Uterus (tissue), 4 donors: ENCODE results near the gene DEK. TPM values are rescaled to one million over a fixed set of nuclear protein-coding genes. Genes with fewer than 3 reads are reported as not detected.

Source experiments
- DNase-seq, 2 donors: peaks; one replicate each; pipeline ENCODE4 v3.0.0-alpha.2; 2019 to 2020
- H3K27ac ChIP-seq, 2 donors: fragments of 200-600 bp; sonication (generic); 1 replicate in 1 of 2; 2 replicates in 1 of 2; pipeline ENCODE4 v1.5.1; 2016 to 2018
- H3K27me3 ChIP-seq, 2 donors: fragments of 200-600 bp; sonication (generic); one replicate each; pipeline ENCODE4 v1.5.1; 2018 to 2019; ENCODE audit warnings: control low read depth in 1 of 2
- H3K36me3 ChIP-seq, 2 donors: fragments of 200-600 bp; sonication (generic); one replicate each; pipeline ENCODE4 v1.5.1; 2019; ENCODE audit warnings: control low read depth in 1 of 2
- H3K4me1 ChIP-seq, 2 donors: fragments of 200-600 bp; sonication (generic); one replicate each; pipeline ENCODE4 v1.5.1; 2018 to 2019; ENCODE audit warnings: control low read depth in 1 of 2
- H3K4me3 ChIP-seq, 2 donors: fragments of 200-600 bp; sonication (generic); 1 replicate in 1 of 2; 2 replicates in 1 of 2; pipeline ENCODE4 v1.5.1; 2018 to 2019; ENCODE audit warnings: mild to moderate bottlenecking in 1 of 2
- H3K9me3 ChIP-seq, 2 donors: fragments of 200-600 bp; sonication (generic); one replicate each; pipeline ENCODE4 v1.5.1; 2019; ENCODE audit warnings: control low read depth in 1 of 2
- POLR2A ChIP-seq, 2 donors: fragments of 450-650 bp; IDR thresholded peaks; one replicate each; pipeline ENCODE4 v1.6.1; 2016; ENCODE audit warnings: antibody characterized with exemption in 2 of 2, mild to moderate bottlenecking in 1 of 2, moderate library complexity in 1 of 2
- intact Hi-C: fragments of 100-400 bp; cut with DNase I; formaldehyde crosslinking; loops from one replicate; pipeline ENCODE4 v1.15.1; 2023; ENCODE audit warnings: low total_unique reads
- total RNA-seq, 4 donors: library from RNA; depleted of rRNA in 3 of 4; stranded (reverse); fragments of >200 nt in 3 of 4; gene quantifications; one replicate each; pipeline versions ENCODE4 v1.1.0 to v1.2.4, GENCODE V29; 2014 to 2023
- TF ChIP-seq, protein P1 (sequence below), 4 experiments: fragments of 200-600 bp in 2 of 4; fragments of 450-650 bp in 2 of 4; sonication (generic) in 2 of 4; IDR thresholded peaks; one replicate each; pipeline ENCODE4 v1.5.1; 2016 to 2019; ENCODE audit warnings: antibody characterized with exemption in 4 of 4, mild to moderate bottlenecking in 2 of 4, moderate library complexity in 1 of 4
- donor health status: DM: yes; HTN: yes; CAD: no.

Gene DEK
- total RNA-seq, 4 donors from 2014 or later = 126 to 171 (median 144) TPM

DNA sequence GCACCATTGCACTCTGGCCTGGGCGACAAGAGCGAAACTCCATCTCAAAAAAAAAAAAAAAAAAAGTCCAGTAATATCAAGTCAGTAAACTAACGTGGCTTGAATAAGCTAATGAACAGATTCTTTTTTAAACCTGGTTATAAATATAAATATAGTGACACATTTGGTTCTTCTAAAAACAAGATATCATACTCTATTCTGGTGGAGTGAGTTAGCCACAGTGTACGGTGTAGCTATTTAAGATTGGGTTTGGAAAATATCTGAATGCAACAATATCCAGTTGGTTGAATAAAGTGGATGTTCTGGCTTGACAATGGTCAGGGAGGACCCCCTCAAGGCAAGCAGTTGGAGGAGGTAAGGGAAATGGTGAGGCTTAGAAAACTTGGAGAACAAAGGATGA is 5.9 kb upstream of the DEK start:
- intact Hi-C loops = no loop called here

DNA sequence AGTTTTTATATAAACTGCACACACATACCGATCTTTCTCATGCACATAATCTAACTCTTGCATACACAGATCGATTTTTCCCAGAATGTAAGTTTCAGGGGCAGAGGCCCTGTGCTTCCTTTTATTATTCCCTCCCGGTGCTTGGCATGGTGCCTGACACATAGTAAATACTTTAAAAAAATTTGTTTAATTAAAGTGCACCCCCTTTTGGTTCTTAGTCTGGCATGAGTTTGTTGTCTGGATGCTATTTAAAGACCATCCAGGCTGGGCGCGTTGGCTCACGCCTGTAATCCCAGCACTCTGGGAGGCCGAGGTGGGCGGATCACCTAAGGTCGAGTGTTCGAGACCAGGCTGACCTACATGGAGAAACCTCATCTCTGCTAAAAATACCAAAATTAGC is 5.4 kb upstream of the DEK start:
- H3K27ac ChIP-seq = no peak overlapping the region
- H3K4me1 ChIP-seq = peaks cover 0 to 6% of the 10 kb centered on the region in 2 donors
- DNase-seq = no peak
- intact Hi-C loops = no loop called here
- H3K36me3 ChIP-seq = no peaks in the 10 kb centered on the region
- TF ChIP-seq POLR2A (IDR thresholded peaks at IDR 0.05) = no peak
- TF ChIP-seq, protein P1, sequence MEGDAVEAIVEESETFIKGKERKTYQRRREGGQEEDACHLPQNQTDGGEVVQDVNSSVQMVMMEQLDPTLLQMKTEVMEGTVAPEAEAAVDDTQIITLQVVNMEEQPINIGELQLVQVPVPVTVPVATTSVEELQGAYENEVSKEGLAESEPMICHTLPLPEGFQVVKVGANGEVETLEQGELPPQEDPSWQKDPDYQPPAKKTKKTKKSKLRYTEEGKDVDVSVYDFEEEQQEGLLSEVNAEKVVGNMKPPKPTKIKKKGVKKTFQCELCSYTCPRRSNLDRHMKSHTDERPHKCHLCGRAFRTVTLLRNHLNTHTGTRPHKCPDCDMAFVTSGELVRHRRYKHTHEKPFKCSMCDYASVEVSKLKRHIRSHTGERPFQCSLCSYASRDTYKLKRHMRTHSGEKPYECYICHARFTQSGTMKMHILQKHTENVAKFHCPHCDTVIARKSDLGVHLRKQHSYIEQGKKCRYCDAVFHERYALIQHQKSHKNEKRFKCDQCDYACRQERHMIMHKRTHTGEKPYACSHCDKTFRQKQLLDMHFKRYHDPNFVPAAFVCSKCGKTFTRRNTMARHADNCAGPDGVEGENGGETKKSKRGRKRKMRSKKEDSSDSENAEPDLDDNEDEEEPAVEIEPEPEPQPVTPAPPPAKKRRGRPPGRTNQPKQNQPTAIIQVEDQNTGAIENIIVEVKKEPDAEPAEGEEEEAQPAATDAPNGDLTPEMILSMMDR (IDR thresholded peaks at IDR 0.05) = no peak
- H3K4me3 ChIP-seq = no peak overlapping the region
- no peaks in the 10 kb centered on the region for H3K9me3 ChIP-seq
- H3K27me3 ChIP-seq = no peaks in the 10 kb centered on the region

More for the DNA sequence above, 5.9 kb upstream of the DEK start:
- DNase-seq = no peak
- H3K4me1 ChIP-seq = peaks cover 0 to 3% of the 10 kb centered on the region in 2 donors
- H3K27me3 ChIP-seq = no peaks in the 10 kb centered on the region
- H3K27ac ChIP-seq = no peak overlapping the region
- TF ChIP-seq POLR2A (IDR thresholded peaks at IDR 0.05) = no peak
- TF ChIP-seq, protein P1 (IDR thresholded peaks at IDR 0.05) = no peak
- H3K9me3 ChIP-seq = no peaks in the 10 kb centered on the region
- no peaks in the 10 kb centered on the region for H3K36me3 ChIP-seq
- H3K4me3 ChIP-seq = no peak overlapping the region

DNA sequence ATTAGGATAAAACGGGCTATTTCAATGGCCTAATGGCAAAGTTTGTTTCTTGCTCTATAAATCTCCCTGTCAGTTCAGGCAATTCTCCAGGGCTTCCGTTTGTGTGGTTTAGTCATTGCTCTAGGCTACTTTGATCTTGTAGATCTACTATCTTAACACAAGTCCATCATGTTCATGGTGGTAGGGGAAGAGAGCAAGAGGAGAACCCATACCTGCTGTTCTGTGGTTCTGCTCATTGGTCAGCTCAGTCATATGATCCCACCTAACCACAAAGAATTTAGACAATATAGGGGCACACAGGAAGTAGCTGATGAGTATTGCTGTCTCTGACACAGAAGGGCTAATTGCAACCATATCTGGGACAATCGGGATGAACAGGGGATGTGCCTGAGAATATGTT is 4.9 kb upstream of the DEK start:
- Histone ChIP-seq H3K27ac (no peak overlapping the region), H3K27me3 (no peaks in the 10 kb centered on the region), H3K4me3 (no peak overlapping the region), H3K4me1 (peaks cover 0 to 6% of the 10 kb centered on the region in 2 donors), H3K9me3 (no peaks in the 10 kb centered on the region), H3K36me3 (no peaks in the 10 kb centered on the region)
- TF ChIP-seq POLR2A (IDR thresholded peaks at IDR 0.05) = no peak
- TF ChIP-seq, protein P1 (IDR thresholded peaks at IDR 0.05) = no peak
- no peak for DNase-seq
- intact Hi-C loops = no loop called here

DNA sequence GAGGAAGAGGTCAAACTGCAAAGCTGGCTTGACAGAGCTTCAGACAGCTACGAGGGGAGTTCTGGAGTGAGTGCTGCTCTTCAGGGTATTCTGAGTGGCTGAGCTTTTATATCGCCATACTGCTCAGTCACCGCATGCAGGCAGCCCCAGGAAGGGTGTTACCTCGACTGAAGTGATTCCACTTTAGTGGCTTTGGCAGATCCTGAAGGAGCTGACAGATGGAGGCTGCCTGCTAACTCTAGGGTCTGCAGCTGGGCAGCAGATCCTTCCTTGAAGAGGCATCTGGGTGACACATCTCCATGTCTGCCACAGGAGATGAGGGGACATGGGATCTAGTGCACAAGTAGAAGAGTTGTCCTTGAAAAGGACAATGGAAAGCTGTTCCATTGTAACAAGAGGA is 3.7 kb upstream of the DEK start:
- DNase-seq = no peak
- H3K27ac ChIP-seq = no peak overlapping the region
- intact Hi-C loops = no loop called here
- no peak for TF ChIP-seq POLR2A (IDR thresholded peaks at IDR 0.05)
- TF ChIP-seq, protein P1 (IDR thresholded peaks at IDR 0.05) = no peak
- no peaks in the 10 kb centered on the region for H3K27me3 ChIP-seq
- H3K9me3 ChIP-seq = no peaks in the 10 kb centered on the region
- no peaks in the 10 kb centered on the region for H3K36me3 ChIP-seq
- peaks cover 0 to 7% of the 10 kb centered on the region in 2 donors for H3K4me1 ChIP-seq
- H3K4me3 ChIP-seq = no peak overlapping the region

DNA sequence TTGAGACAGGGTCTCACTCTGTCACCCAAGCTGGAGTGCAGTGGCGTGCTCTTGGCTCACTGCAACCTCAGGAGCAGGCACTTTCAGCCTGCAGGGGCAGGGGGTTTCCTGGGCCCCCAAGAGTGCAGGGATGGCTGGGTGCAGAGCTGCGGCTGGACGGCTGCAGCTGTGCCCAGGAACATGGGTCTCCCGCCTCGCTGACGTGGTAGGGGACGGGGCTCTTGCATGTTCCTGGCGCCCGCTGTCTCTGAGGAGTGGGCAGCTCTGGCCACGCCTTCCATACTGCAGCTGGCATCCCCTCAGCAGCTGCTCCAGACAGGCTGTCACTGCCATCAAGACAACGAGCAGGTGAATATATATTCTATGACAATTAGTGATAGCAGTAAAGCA is 2.2 kb upstream of the DEK start:
- no peak for DNase-seq
- no peaks in the 10 kb centered on the region for H3K27me3 ChIP-seq
- no peak overlapping the region for H3K4me3 ChIP-seq
- H3K4me1 ChIP-seq = peaks cover 0 to 19% of the 10 kb centered on the region in 2 donors
- no peaks in the 10 kb centered on the region for H3K36me3 ChIP-seq
- TF ChIP-seq, protein P1 (IDR thresholded peaks at IDR 0.05) = no peak
- no peak for TF ChIP-seq POLR2A (IDR thresholded peaks at IDR 0.05)
- no peaks in the 10 kb centered on the region for H3K9me3 ChIP-seq
- H3K27ac ChIP-seq = no peak overlapping the region
- intact Hi-C loops = no loop called here
